DMS 273 treated with DMSO at 0.1 percent for 48 hours (cell line): ENCODE measurements around the gene CD72.
"Not testable (repeated sequence)": the region's sequence is repeated elsewhere in the genome, so short reads cannot be mapped to it uniquely, and the experiment has no call there.

Experiments used
- DNase-seq: peaks from one replicate; lab custom pipeline; 2025; lab: John Stamatoyannopoulos, UW

CD72 gene

GRCh38 chr9:35649431-35650340, 31.5 kb upstream of the CD72 start:
- DNase-seq = no peak

- peak; percentile 60 for DNase-seq
Measured at GRCh38 chr9:35646533-35647265, 28.5 kb upstream of the CD72 start.

GRCh38 chr9:35646153-35646532, 27.9 kb upstream of the CD72 start:
- no peak for DNase-seq

- not testable (repeated sequence) for DNase-seq
Measured at GRCh38 chr9:35645736-35646135, 27.5 kb upstream of the CD72 start.

GRCh38 chr9:35643046-35643445, 24.8 kb upstream of the CD72 start:
- no peak for DNase-seq

GRCh38 chr9:35641478-35641877, 23.3 kb upstream of the CD72 start:
- DNase-seq = not testable (repeated sequence)

- DNase-seq = not testable (repeated sequence)
Measured at GRCh38 chr9:35640431-35640830, 22.2 kb upstream of the CD72 start.

- DNase-seq = no peak
Measured at GRCh38 chr9:35639631-35640030, 21.4 kb upstream of the CD72 start.

- DNase-seq = not testable (repeated sequence)
Measured at GRCh38 chr9:35639225-35639624, 21.0 kb upstream of the CD72 start.

GRCh38 chr9:35638751-35639150, 20.5 kb upstream of the CD72 start:
- DNase-seq = not testable (repeated sequence)

GRCh38 chr9:35637427-35637955, 19.3 kb upstream of the CD72 start:
- DNase-seq = not testable (repeated sequence)

- not testable (repeated sequence) for DNase-seq
Measured at GRCh38 chr9:35636877-35637246, 18.6 kb upstream of the CD72 start.

GRCh38 chr9:35636135-35636876, 18.1 kb upstream of the CD72 start:
- DNase-seq = no peak

- DNase-seq = no peak
Measured at GRCh38 chr9:35635730-35636129, 17.5 kb upstream of the CD72 start.

GRCh38 chr9:35629597-35629996, 11.4 kb upstream of the CD72 start:
- no peak for DNase-seq

- DNase-seq = no peak
Measured at GRCh38 chr9:35628389-35628991, 10.3 kb upstream of the CD72 start.

GRCh38 chr9:35627575-35627974, 9.4 kb upstream of the CD72 start:
- no peak for DNase-seq

- no peak for DNase-seq
Measured at GRCh38 chr9:35619800-35620158, 1.6 kb upstream of the CD72 start.

- no peak for DNase-seq
Measured at GRCh38 chr9:35618854-35619799, 914 bp upstream of the CD72 start.

GRCh38 chr9:35617548-35617947, 665 bp downstream of the CD72 start:
- no peak for DNase-seq
